K562 (cell line): ENCODE data around the gene TFEB. TPM values are rescaled to one million over a fixed set of nuclear protein-coding genes. Genes with fewer than 3 reads are reported as not detected.

Source experiments
- ARHGAP35 ChIP-seq: fragments of 450-650 bp; IDR thresholded peaks from 2 replicates; pipeline ENCODE4 v1.6.1; 2018; ENCODE audit not compliant: partially characterized antibody
- CHD4 ChIP-seq: fragments of 200-600 bp; sonication (generic); IDR thresholded peaks from 3 replicates; pipeline ENCODE4 v1.6.1; 2012; ENCODE audit warnings: low read depth, mild to moderate bottlenecking, mixed read lengths, low read length, inconsistent platforms; ENCODE audit not compliant: insufficient read depth, insufficient replicate concordance, poor library complexity, severe bottlenecking
- JUN ChIP-seq, 2 experiments: sonication (generic) in 1 of 2; formaldehyde crosslinking in 1 of 2; IDR thresholded peaks; 2 replicates each; pipeline versions ENCODE4 v1.6.1 to v1.8.0; 2012 to 2022; ENCODE audit warnings: borderline replicate concordance in 2 of 2, mild to moderate bottlenecking in 2 of 2, improper control_type of control experiment in 1 of 2, low read depth in 1 of 2, low read length in 1 of 2, missing genetic modification reagents in 1 of 2
- PATZ1 ChIP-seq: fragments of 250-450 bp; sonication (Bioruptor Pico); IDR thresholded peaks from 2 replicates; pipeline ENCODE4 v1.5.0; 2020; ENCODE audit warnings: mild to moderate bottlenecking, borderline replicate concordance
- SMARCE1 ChIP-seq: fragments of 450-650 bp; IDR thresholded peaks from 2 replicates; pipeline ENCODE4 v1.7.1; 2016; ENCODE audit warnings: mild to moderate bottlenecking
- ZBTB11 ChIP-seq, 3 experiments: fragments of 200-800 bp in 1 of 3; fragments of 250-450 bp in 1 of 3; fragments of 450-650 bp in 1 of 3; sonication (Bioruptor Pico) in 1 of 3; sonication (Bioruptor generic) in 1 of 3; formaldehyde crosslinking in 1 of 3; IDR thresholded peaks; 2 replicates each; pipeline versions ENCODE4 v1.6.1 to v1.8.0; 2016 to 2022; ENCODE audit warnings: mild to moderate bottlenecking in 2 of 3, missing genetic modification characterization in 2 of 3, missing compliant biosample characterization in 1 of 3, moderate library complexity in 1 of 3
- ZNF174 ChIP-seq: fragments of 250-450 bp; sonication (Bioruptor Pico); IDR thresholded peaks from 2 replicates; pipeline ENCODE4 v1.4.0; 2020; ENCODE audit warnings: mild to moderate bottlenecking
- ZNF407 ChIP-seq: fragments of 450-650 bp; IDR thresholded peaks from 2 replicates; pipeline ENCODE4 v1.6.1; 2016; ENCODE audit warnings: low read depth
- ZNF586 ChIP-seq: fragments of 450-650 bp; formaldehyde crosslinking; conservative IDR thresholded peaks from 2 replicates; pipeline ENCODE4 v1.4.0; 2020; ENCODE audit warnings: mild to moderate bottlenecking, moderate library complexity
- polyA plus RNA-seq, 8 experiments: library from polyadenylated mRNA; depleted of rRNA in 4 of 8; stranded (reverse) in 5 of 8; unstranded in 3 of 8; fragments of >200 nt; fragmentation: Nextera tagmentation in 2 of 8; fragmentation: Illumina TruSeq in 1 of 8; extraction: Ambion mirVana in 2 of 8; extraction: Trizol in 1 of 8; gene quantifications; 2 replicates each; pipeline versions ENCODE4 v1.2.1 to v1.2.3, GENCODE V29; 2011 to 2014; ENCODE audit warnings: inconsistent platforms in 1 of 8, missing spikeins in 1 of 8
- total RNA-seq, 7 experiments: library from RNA; depleted of rRNA in 6 of 7; stranded (reverse); fragments of >200 nt in 6 of 7; fragmentation: Illumina TruSeq in 2 of 7; extraction: Trizol in 2 of 7; gene quantifications; 2 replicates each; pipeline versions ENCODE4 v1.2.1 to v1.2.3, GENCODE V29; 2011 to 2021; ENCODE audit warnings: low replicate concordance in 1 of 7

The TFEB gene
- total and polyA plus RNA-seq, 9 of the 15 experiments (the other 6 are each of a cell fraction or from before 2014, with no cell fraction given), result 0.04 to 4.7 (median 2.0) TPM

GRCh38 chr6:41735427-41736185 is at the start of gene TFEB (continued):
- TF ChIP-seq ZBTB11 (CRISPR knock-in tag; IDR thresholded peaks at IDR 0.05) (peak in 1 of 3 experiments; percentile 72; a peak in 1 of 6 replicates), ZNF586 (CRISPR knock-in tag) (no peak), ZNF174 (CRISPR knock-in tag) (no peak), PATZ1 (CRISPR knock-in tag) (no peak), CHD4 (no peak), JUN (IDR thresholded peaks at IDR 0.05; ENCODE audit: borderline replicate concordance, low read depth, low read length) (0 out of 2 replicates have a peak, but pooled peaks have one; percentile 32), JUN (CRISPR knock-in tag; IDR thresholded peaks at IDR 0.05; ENCODE audit: borderline replicate concordance) (no peak), ARHGAP35 (no peak), ZNF407 (no peak; the same call in 1 of the 2 replicates), SMARCE1 (no peak)
